NCI-H82 treated with DMSO at 0.1 percent for 48 hours (cell line): Measurements from ENCODE around the gene ASB8.

Experiments
- DNase-seq: peaks from one replicate; lab custom pipeline; 2025; ENCODE audit not compliant: unreplicated experiment; lab: John Stamatoyannopoulos, UW

The ASB8 gene

GRCh38 chr12:48106681-48107613, 50.4 kb downstream of the ASB8 start:
- no peak for DNase-seq

GRCh38 chr12:48105867-48106680, 51.2 kb downstream of the ASB8 start, which contains the start of gene SENP1:
SENP1 (minus strand) TSS chr12:48106079; CDS start chr12:48101472, 4,607 bp downstream.
- DNase-seq, result peak; percentile 71

GRCh38 chr12:48105321-48105866, 51.9 kb downstream of the ASB8 start:
- no peak for DNase-seq

- no peak for DNase-seq
These were observed 52.8 kb downstream of the ASB8 start for GRCh38 chr12:48104531-48104930.
